SKM-1 (cell line): Measurements from ENCODE around the gene NDUFA6.
"Not testable (repeated sequence)": the region's sequence is repeated elsewhere in the genome, so short reads cannot be mapped to it uniquely, and the experiment has no call there.

Experiments used
- DNase-seq: peaks from one replicate; lab custom pipeline; 2025; ENCODE audit not compliant: unreplicated experiment; lab: John Stamatoyannopoulos, UW

Gene NDUFA6

GRCh38 chr22:42114721-42115120, 24.1 kb upstream of the NDUFA6 start:
- DNase-seq: peak; percentile 47

DNA sequence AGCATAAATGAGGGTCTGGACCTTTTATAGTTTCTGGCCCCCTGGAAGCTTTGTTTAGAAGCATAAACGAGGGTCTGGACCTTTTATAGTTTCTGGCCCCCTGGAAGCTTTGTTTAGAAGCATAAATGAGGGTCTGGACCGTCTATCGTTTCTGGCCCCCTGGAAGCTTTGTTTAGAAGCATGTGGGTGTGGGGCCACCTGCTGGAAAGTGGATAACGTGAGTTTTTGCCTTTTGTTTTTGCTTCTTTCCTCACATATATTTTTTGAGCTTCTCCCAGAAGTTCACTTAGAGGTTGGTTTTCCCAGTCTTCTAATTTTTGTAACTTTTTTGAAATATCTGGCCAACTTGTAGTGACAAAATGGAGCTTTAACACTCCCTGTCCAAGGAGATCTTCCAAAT, 22.2 kb upstream of the NDUFA6 start:
- not testable (repeated sequence) for DNase-seq

DNA sequence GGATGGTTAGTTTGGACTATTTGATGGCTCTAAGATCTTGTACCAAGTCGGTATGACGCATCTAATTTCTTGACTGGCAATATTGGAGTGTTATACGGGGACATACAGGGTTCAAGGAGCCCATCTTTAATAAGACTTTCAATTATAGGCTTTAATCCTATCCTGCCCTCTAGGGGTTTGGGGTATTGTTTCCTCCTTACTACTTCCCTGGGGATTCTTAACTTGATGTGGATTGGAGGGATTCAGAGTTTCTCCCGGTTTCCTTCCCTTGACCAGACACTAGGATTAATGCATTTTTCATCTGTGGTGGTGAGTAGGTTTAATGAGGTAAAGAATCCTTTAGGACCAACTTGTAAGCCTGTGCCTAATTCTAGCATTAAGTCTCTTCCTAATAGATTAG, 21.2 kb upstream of the NDUFA6 start:
- no peak for DNase-seq

DNA sequence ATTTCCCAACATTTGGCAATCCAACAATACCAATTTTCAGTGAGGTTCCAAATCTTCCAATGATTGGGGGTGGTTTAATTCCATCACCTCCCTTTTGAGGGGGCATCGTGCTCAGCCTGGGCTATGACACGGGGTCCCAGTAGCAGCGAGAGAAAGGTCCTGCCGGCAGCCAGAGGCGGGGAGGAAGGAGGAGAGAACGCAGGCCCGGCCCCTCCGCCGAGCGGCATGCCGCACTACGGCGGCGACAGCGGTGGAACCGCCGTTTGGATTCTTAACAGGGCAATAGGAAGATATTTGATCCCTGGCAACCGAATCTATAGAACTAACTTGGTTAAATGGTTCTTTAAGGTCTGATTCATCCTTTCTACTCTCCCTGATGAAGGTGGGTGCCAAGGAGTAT, 18.3 kb upstream of the NDUFA6 start:
- DNase-seq: no peak

DNA sequence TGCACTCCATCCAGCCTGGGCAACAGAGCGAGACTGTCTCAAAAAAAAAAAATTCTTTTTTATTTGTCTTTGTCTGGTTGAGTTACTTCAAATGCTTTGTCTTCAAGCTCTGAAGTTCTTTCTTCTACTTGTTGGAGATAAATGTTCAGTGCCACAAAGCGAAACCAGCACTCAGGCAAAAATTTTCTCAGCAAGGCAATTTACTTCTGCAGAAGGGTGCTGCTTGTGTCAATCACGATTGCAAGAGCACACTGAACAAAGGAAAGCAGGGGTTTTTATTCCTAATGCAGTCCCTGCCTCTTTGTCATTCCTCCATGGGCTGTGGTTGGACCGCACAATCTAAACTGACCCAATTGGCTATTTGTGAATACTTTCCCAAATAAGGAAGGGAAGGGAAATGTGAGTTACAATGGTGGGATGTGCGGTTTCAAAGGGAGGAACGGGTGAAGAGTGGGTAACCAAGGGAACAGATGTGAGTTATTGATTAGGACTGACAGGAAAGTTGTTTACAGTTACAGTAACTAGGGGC, 13.8 kb upstream of the NDUFA6 start:
- not testable (repeated sequence) for DNase-seq

DNA sequence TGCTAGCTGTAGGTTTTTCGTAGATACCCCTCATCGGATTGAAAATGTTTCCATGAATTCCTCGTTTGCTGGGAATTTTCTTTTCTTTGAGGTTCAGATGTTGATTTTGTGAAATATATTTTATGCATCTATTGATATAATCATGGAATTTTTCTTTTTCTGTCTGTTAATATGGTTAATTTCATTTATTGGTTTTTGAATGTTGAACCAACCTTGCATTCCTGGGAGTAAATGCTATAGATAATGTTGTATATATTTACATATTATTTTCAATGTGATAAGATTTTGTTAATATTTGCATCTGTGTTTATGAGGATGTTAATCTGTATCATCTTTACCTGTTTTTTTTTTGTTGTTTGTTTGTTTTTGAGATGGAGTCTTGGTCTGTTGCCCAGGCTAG, 10.6 kb upstream of the NDUFA6 start:
- no peak for DNase-seq

- DNase-seq: no peak
Measured at GRCh38 chr22:42091455-42091782, 847 bp upstream of the NDUFA6 start.

DNA sequence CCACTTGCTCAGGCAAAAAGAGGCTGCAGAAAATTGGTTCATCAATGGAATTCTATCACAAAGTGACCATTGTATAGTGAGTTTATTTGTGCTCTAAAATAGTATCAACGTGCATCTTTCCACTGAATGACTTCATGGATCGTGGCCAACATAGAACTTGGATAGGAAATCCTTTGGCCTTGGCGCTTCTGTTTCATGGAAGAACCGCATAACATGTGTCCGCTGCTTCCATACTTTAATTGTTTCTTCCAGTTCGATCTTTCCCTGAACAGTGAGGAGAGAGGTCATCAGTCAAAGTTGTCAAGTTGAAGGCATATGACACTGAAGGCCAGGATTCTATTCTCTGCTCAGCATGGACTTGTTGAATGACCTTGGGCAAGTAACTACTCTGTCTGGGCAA, 4.5 kb downstream of the NDUFA6 start:
- no peak for DNase-seq

DNA sequence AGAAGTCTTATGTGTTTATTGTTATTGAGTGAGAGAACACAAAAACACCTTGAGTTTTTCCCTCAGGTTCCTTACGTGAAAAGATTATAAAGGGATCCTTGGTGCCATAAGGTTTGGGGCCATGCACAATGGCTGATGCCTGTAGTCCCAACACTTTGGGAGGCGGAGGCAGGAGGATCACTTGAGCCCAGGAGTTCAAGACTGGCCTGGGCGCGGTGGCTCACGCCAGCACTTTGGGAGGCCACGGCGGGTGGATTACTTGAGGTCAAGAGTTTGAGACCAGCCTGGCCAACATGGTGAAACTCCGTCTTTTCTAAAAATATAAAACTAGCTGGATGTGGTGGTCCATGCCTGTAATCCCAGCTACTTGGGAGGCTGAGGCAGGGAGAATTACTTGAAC, 5.7 kb downstream of the NDUFA6 start:
- DNase-seq: no peak

GRCh38 chr22:42083119-42083518, 7.5 kb downstream of the NDUFA6 start:
- no peak for DNase-seq

GRCh38 chr22:42080287-42080686, 10.3 kb downstream of the NDUFA6 start:
- DNase-seq: no peak

- peak; percentile 93 for DNase-seq
Measured at GRCh38 chr22:42079319-42080251, 11.0 kb downstream of the NDUFA6 start, which contains the start of gene SMDT1. SMDT1 (plus strand) TSS chr22:42079700; CDS start chr22:42079769, 69 bp downstream.

DNA sequence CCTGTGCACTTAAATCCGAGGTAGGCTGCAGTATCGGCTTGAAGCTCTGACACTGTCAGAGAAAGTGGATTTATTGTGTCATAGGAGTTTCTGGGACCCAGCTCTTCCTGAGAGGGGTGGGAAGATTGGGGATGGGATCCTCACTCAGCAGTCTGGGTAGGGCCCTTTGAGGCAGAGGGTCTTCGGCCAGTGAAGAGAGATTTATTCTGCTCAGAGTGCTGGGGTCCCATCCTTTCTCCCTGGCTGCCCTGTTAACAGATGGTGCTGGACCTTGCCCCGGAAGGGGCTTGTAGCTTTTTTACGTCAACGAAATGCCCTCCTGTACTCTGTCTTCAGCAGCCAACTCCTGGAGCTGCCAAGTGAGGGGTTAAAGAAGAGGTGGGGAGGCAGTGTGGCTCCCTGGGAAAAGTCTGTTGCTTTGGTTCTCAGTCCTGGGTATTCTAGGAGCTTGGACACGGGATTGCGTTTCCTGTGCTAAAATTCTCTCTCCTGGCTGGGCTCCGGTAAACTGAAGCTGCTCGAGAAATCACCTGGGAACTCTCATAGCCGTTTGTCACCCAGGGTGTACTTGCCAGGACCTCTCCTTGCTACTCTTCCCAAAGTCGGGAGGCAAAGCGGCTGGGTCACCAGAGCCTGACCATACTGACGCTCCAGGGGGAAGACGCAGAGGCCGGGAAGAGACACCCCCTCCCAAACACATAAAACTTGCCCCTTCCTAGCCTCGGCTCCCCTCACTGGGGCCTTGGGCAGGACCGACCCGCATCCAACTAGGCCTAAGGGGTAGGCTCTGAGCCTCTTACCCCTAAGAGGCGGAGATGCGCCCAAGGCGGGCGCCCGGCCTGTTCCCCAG, 11.9 kb downstream of the NDUFA6 start:
- no peak for DNase-seq

DNA sequence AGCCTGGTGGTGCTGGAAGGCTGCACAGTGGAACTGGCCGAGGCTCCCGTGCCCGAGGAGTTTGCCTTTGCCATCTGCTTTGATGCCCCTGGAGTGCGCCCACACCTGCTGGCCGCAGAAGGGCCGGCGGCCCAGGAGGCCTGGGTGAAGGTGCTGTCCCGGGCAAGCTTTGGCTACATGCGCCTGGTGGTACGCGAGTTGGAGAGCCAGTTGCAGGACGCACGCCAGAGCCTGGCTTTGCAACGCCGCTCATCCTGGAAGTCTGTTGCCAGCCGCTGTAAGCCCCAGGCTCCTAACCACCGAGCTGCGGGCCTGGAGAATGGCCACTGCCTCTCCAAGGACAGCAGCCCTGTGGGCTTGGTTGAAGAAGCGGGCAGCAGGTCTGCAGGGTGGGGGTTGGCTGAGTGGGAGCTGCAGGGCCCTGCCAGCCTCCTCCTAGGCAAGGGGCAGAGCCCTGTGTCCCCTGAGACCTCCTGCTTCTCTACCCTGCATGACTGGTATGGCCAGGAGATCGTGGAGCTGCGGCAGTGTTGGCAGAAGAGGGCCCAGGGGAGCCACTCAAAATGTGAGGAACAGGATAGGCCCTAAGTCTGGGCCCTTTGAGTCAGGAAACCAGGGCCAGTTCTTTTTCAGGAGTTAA, 13.0 kb downstream of the NDUFA6 start:
- no peak for DNase-seq

DNA sequence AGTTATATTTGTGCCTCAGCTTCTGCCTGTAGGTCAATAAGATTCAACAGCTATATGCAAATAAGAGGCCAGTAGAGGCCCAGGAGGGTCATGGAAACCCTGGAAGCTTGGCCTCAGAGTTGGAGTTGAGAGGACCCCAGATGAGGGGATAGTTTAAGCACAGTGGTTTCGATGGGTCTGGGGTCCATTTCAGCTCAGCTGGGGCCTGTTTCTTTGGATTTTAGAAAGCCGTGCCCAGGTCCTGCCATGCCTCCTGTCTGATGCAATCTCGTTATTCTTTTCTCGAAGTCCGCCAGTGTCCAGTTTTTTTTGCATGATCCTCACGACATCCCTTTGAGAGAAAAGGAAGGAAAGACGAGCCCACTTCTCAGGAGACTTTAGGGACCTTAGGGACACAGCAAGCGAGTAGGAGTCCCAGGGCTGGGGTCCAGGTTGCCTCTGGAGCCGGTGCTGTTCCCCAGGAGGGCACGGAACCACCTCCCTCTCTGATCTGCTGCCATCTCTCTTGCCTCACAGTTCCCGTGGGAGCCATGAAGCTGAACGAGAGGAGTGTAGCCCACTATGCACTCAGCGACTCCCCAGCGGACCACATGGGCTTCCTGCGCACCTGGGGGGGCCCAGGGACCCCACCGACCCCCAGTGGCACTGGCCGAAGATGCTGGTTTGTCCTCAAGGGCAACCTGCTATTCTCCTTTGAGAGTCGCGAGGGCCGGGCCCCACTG, 13.6 kb downstream of the NDUFA6 start:
- DNase-seq: no peak

GRCh38 chr22:42074846-42075676, 15.5 kb downstream of the NDUFA6 start:
- DNase-seq: no peak

- DNase-seq: no peak
Measured at GRCh38 chr22:42074132-42074811, 16.3 kb downstream of the NDUFA6 start, which contains the start of gene PHETA2. PHETA2 (plus strand) TSS chr22:42074248; CDS start chr22:42077294, 3,046 bp downstream.

DNA sequence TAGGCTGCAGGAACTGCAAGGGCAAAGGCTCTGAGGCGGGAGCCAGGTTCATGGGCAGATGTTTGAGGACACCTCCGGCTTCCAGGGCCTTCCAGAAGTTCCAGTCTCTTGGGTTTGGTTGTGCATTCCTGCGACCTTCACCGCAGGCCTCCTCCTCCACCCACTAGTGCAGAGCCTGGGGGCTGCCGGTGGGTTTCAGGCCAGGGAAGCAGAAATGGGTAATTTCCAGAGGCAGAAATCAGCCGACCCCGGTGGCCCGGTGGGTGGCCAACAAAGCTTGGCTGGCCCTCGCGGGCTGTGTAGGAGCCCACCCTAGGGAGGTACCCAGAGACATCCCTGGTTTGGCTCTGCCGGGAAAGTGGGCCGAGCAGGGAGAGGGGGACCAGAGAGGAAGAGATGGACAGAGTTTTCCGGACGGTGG, 16.9 kb downstream of the NDUFA6 start:
- DNase-seq: no peak
